Naive B cell (primary cell): ENCODE results near the gene JAK1. TPM values are rescaled to one million over a fixed set of nuclear protein-coding genes. Genes with fewer than 3 reads are reported as not detected.
A peak's percentile ranks its signal among the peaks of the same experiment; 100 is the strongest.
"Not testable (repeated sequence)": the region's sequence is repeated elsewhere in the genome, so short reads cannot be mapped to it uniquely, and the experiment has no call there.

Experiments
- ATAC-seq, 2 donors: fragments of 150-1000 bp; cut with Tn5 transposase; 2 replicates each; pipeline ENCODE4 v1.10.0; 2021; ENCODE audit warnings: low read depth in 2 of 2, mild to moderate bottlenecking in 2 of 2, moderate library complexity in 2 of 2
- DNase-seq: peaks from one replicate; pipeline ENCODE4 v3.0.0; 2022
- H3K27ac Mint-ChIP-seq, 6 donors: one replicate each; pipeline ENCODE4 v1.8.0; 2020 to 2022; ENCODE audit warnings: mild to moderate bottlenecking in 6 of 6, mixed read lengths in 6 of 6, moderate library complexity in 5 of 6, inconsistent platforms in 2 of 6
- H3K27me3 Mint-ChIP-seq, 3 donors: one replicate each; pipeline ENCODE4 v1.8.0; 2021 to 2022; ENCODE audit warnings: mixed read lengths in 3 of 3, mild to moderate bottlenecking in 1 of 3
- H3K36me3 Mint-ChIP-seq, 2 donors: one replicate each; pipeline ENCODE4 v1.8.0; 2020 to 2022; ENCODE audit warnings: mixed read lengths in 2 of 2, inconsistent platforms in 1 of 2, mild to moderate bottlenecking in 1 of 2
- H3K4me1 Mint-ChIP-seq, 3 donors: one replicate each; pipeline ENCODE4 v1.8.0; 2020 to 2022; ENCODE audit warnings: mixed read lengths in 3 of 3, inconsistent platforms in 1 of 3, mild to moderate bottlenecking in 1 of 3, moderate library complexity in 1 of 3
- H3K4me3 Mint-ChIP-seq, 8 donors: one replicate each; pipeline ENCODE4 v1.8.0; 2020 to 2022; ENCODE audit warnings: mild to moderate bottlenecking in 8 of 8, mixed read lengths in 8 of 8, moderate library complexity in 8 of 8, inconsistent platforms in 2 of 8
- H3K9me3 Mint-ChIP-seq, 7 donors: one replicate each; pipeline ENCODE4 v1.8.0; 2020 to 2022; ENCODE audit warnings: mixed read lengths in 7 of 7, mild to moderate bottlenecking in 5 of 7, inconsistent platforms in 2 of 7, moderate library complexity in 1 of 7
- polyA plus RNA-seq, 6 donors: library from polyadenylated mRNA; unstranded; fragments of 300-500 nt; fragmentation: Illumina TruSeq; gene quantifications; one replicate each; pipeline ENCODE4 v1.2.3, GENCODE V29; 2021; ENCODE audit warnings: low read depth in 6 of 6

The JAK1 gene
- polyA plus RNA-seq: 100 to 1,000 TPM; 182 to 259 (median 194) TPM

- Mint-ChIP-seq H3K4me1 (peaks cover 52 to 57% (median 53%) of the 10 kb centered on the region in 3 donors), H3K4me3 (peak within 1 kb of the TSS; percentile 77 to 99 (median 96)), H3K36me3 (no peaks in the 10 kb centered on the region), H3K9me3 (no peaks in the 10 kb centered on the region), H3K27me3 (no peaks in the 10 kb centered on the region), H3K27ac (peak within 1 kb of the TSS; percentile 90 to 98 (median 96))
- ATAC-seq (peak; percentile 66 to 79), DNase-seq (peak; percentile 87)
Measured at GRCh38 chr1:64966158-64966971, at the start of gene JAK1. JAK1 (minus strand) TSS chr1:64966549; CDS start chr1:64886264, 80,285 bp downstream.

- Mint-ChIP-seq H3K27ac (peak overlapping the region in 1 of 6 donors; percentile 78), H3K9me3 (peaks cover 0 to 2% (median 0%) of the 10 kb centered on the region in 7 donors), H3K4me1 (peaks cover 12 to 19% (median 18%) of the 10 kb centered on the region in 3 donors), H3K27me3 (no peaks in the 10 kb centered on the region), H3K4me3 (no peak overlapping the region), H3K36me3 (peaks cover 4 to 7% of the 10 kb centered on the region in 2 donors)
- ATAC-seq (no peak), DNase-seq (no peak)
Measured at GRCh38 chr1:65014321-65014720, 48.0 kb upstream of the JAK1 start.

- H3K9me3 Mint-ChIP-seq: peaks cover 0 to 2% (median 0%) of the 10 kb centered on the region in 7 donors
- peaks cover 23 to 34% (median 29%) of the 10 kb centered on the region in 3 donors for H3K4me1 Mint-ChIP-seq
- ATAC-seq (no peak), DNase-seq (no peak)
- H3K36me3 Mint-ChIP-seq: peaks cover 4 to 7% of the 10 kb centered on the region in 2 donors
- no peaks in the 10 kb centered on the region for H3K27me3 Mint-ChIP-seq
- peak overlapping the region in 1 of 6 donors; percentile 23 for H3K27ac Mint-ChIP-seq
- H3K4me3 Mint-ChIP-seq: no peak overlapping the region
Measured at GRCh38 chr1:65011983-65012382, 45.6 kb upstream of the JAK1 start.

- Mint-ChIP-seq H3K4me3 (peak overlapping the region in 4 of 8 donors; percentile 1 to 57 (median 19)), H3K27me3 (no peaks in the 10 kb centered on the region), H3K27ac (peak overlapping the region in 3 of 6 donors; percentile 79 to 91 (median 89)), H3K9me3 (peaks cover 0 to 2% (median 0%) of the 10 kb centered on the region in 7 donors), H3K36me3 (peaks cover 4 to 7% of the 10 kb centered on the region in 2 donors), H3K4me1 (peaks cover 23 to 34% (median 29%) of the 10 kb centered on the region in 3 donors)
- DNase-seq (no peak), ATAC-seq (no peak)
Measured at GRCh38 chr1:65009724-65010420, 43.5 kb upstream of the JAK1 start.

GRCh38 chr1:65009176-65009575 lies 42.8 kb upstream of the JAK1 start:
- no peak for DNase-seq
- peak overlapping the region in 2 of 8 donors; percentile 40 to 57 for H3K4me3 Mint-ChIP-seq
- H3K9me3 Mint-ChIP-seq: peaks cover 0 to 2% (median 0%) of the 10 kb centered on the region in 7 donors

GRCh38 chr1:65006806-65007205 lies 40.5 kb upstream of the JAK1 start:
- Mint-ChIP-seq H3K36me3 (no peaks in the 10 kb centered on the region), H3K27me3 (no peaks in the 10 kb centered on the region), H3K9me3 (peaks cover 0 to 2% (median 0%) of the 10 kb centered on the region in 7 donors), H3K27ac (no peak overlapping the region), H3K4me3 (no peak overlapping the region), H3K4me1 (peaks cover 30 to 47% (median 40%) of the 10 kb centered on the region in 3 donors)
- DNase-seq (no peak), ATAC-seq (no peak)

More at GRCh38 chr1:65009176-65009575, 42.8 kb upstream of the JAK1 start:
- peak overlapping the region in 1 of 6 donors; percentile 79 for H3K27ac Mint-ChIP-seq
- H3K4me1 Mint-ChIP-seq: peaks cover 23 to 34% (median 29%) of the 10 kb centered on the region in 3 donors
- peak in 1 of 2 donors; percentile 52 for ATAC-seq
- peaks cover 3 to 4% of the 10 kb centered on the region in 2 donors for H3K36me3 Mint-ChIP-seq
- H3K27me3 Mint-ChIP-seq: no peaks in the 10 kb centered on the region

- H3K27ac Mint-ChIP-seq: peak overlapping the region in 3 of 6 donors; percentile 22 to 81 (median 57)
- DNase-seq (no peak), ATAC-seq (no peak)
- H3K9me3 Mint-ChIP-seq: peaks cover 0 to 10% (median 6%) of the 10 kb centered on the region in 7 donors
- peak overlapping the region; percentile 71 to 92 (median 88) for H3K4me3 Mint-ChIP-seq
- peaks cover 0 to 11% of the 10 kb centered on the region in 2 donors for H3K36me3 Mint-ChIP-seq
- peaks cover 0 to 5% (median 0%) of the 10 kb centered on the region in 3 donors for H3K27me3 Mint-ChIP-seq
- H3K4me1 Mint-ChIP-seq: peaks cover 21 to 31% (median 31%) of the 10 kb centered on the region in 3 donors
Measured at GRCh38 chr1:65003316-65003664, 36.9 kb upstream of the JAK1 start.

GRCh38 chr1:65002508-65003315 lies 36.4 kb upstream of the JAK1 start:
- Mint-ChIP-seq H3K4me1 (peaks cover 18 to 29% (median 25%) of the 10 kb centered on the region in 3 donors), H3K27me3 (peaks cover 0 to 5% (median 0%) of the 10 kb centered on the region in 3 donors), H3K36me3 (peaks cover 5 to 13% of the 10 kb centered on the region in 2 donors), H3K27ac (peak overlapping the region in 5 of 6 donors; percentile 57 to 96 (median 75)), H3K9me3 (peaks cover 3 to 14% (median 7%) of the 10 kb centered on the region in 7 donors), H3K4me3 (peak overlapping the region; percentile 71 to 92 (median 88))
- peak; percentile 73 for DNase-seq
- ATAC-seq: peak; percentile 74 to 79

GRCh38 chr1:65002156-65002507 lies 35.8 kb upstream of the JAK1 start:
- H3K4me1 Mint-ChIP-seq: peaks cover 18 to 29% (median 25%) of the 10 kb centered on the region in 3 donors
- H3K9me3 Mint-ChIP-seq: peaks cover 3 to 17% (median 7%) of the 10 kb centered on the region in 7 donors
- H3K27ac Mint-ChIP-seq: peak overlapping the region in 4 of 6 donors; percentile 62 to 96 (median 75)
- H3K4me3 Mint-ChIP-seq: peak overlapping the region; percentile 71 to 92 (median 88)
- ATAC-seq (no peak), DNase-seq (no peak)
- peaks cover 5 to 18% of the 10 kb centered on the region in 2 donors for H3K36me3 Mint-ChIP-seq
- H3K27me3 Mint-ChIP-seq: peaks cover 0 to 5% (median 0%) of the 10 kb centered on the region in 3 donors

- DNase-seq (peak; percentile 69), ATAC-seq (peak; percentile 77 to 80)
- Mint-ChIP-seq H3K9me3 (peaks cover 3 to 17% (median 7%) of the 10 kb centered on the region in 7 donors), H3K4me3 (peak overlapping the region; percentile 71 to 92 (median 88)), H3K36me3 (peaks cover 5 to 19% of the 10 kb centered on the region in 2 donors), H3K4me1 (peaks cover 18 to 29% (median 25%) of the 10 kb centered on the region in 3 donors), H3K27me3 (peaks cover 0 to 5% (median 0%) of the 10 kb centered on the region in 3 donors), H3K27ac (peak overlapping the region in 5 of 6 donors; percentile 62 to 96 (median 84))
Measured at GRCh38 chr1:65001231-65001792, 35.0 kb upstream of the JAK1 start.

- H3K27me3 Mint-ChIP-seq, H3K27ac Mint-ChIP-seq, DNase-seq, H3K4me3 Mint-ChIP-seq, ATAC-seq: not testable (repeated sequence)
- Mint-ChIP-seq H3K9me3 (peaks cover 3 to 17% (median 7%) of the 10 kb centered on the region in 7 donors), H3K36me3 (peaks cover 5 to 19% of the 10 kb centered on the region in 2 donors), H3K4me1 (peaks cover 17 to 24% (median 24%) of the 10 kb centered on the region in 3 donors)
Measured at GRCh38 chr1:64998425-64998948, 32.1 kb upstream of the JAK1 start.
